Nephron progenitor cell (in vitro differentiated cells): ENCODE data around the gene UBALD2.
"Not testable (repeated sequence)": the region's sequence is repeated elsewhere in the genome, so short reads cannot be mapped to it uniquely, and the experiment has no call there.

Source experiments
- DNase-seq: peaks from one replicate; pipeline ENCODE4 v3.0.0; 2021
- H3K27ac Mint-ChIP-seq: 2 replicates; pipeline ENCODE4 v1.8.0; 2021; ENCODE audit warnings: mild to moderate bottlenecking, moderate library complexity, mixed read lengths
- H3K27me3 Mint-ChIP-seq: 2 replicates; pipeline ENCODE4 v1.8.0; 2021; ENCODE audit warnings: mild to moderate bottlenecking, low read depth, mixed read lengths; ENCODE audit not compliant: poor library complexity
- H3K36me3 Mint-ChIP-seq: 2 replicates; pipeline ENCODE4 v1.8.0; 2021; ENCODE audit warnings: low read depth, mixed read lengths
- H3K4me1 Mint-ChIP-seq: 2 replicates; pipeline ENCODE4 v1.8.0; 2021; ENCODE audit warnings: mixed read lengths
- H3K4me3 Mint-ChIP-seq: 2 replicates; pipeline ENCODE4 v1.8.0; 2021; ENCODE audit warnings: mild to moderate bottlenecking, moderate library complexity, mixed read lengths
- H3K9me3 Mint-ChIP-seq: 2 replicates; pipeline ENCODE4 v1.8.0; 2021; ENCODE audit warnings: mild to moderate bottlenecking, moderate library complexity, mixed read lengths
- TF ChIP-seq, protein P1 (sequence below): fragments of 200-600 bp; sonication (generic); IDR thresholded peaks from 2 replicates; pipeline ENCODE4 v1.5.0; 2021; ENCODE audit warnings: antibody characterized with exemption

The UBALD2 gene

DNA sequence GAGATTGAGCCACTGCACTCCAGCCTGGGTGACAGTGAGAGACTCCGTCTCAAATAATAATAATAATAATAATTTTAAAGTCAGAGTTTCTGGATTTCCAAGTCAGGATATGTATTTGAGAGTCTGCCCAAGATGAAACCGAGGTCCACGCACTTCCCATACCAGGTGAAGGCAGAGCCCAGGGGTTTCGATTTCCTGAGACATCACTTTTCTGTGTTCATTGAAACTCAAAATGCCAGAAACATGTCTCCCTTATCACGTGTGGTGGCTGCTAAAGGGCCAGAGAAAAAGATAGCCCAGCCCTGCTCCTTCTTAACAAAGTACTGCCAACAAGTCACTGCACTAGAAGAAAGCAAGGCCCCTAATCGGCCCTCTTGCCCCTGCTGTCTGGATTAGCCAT lies 15.0 kb upstream of the UBALD2 start:
- Mint-ChIP-seq H3K4me3 (no peak overlapping the region), H3K9me3 (no peaks in the 10 kb centered on the region), H3K27me3 (peaks cover 14% of the 10 kb centered on the region), H3K27ac (no peak overlapping the region), H3K36me3 (no peaks in the 10 kb centered on the region), H3K4me1 (peaks cover 60% of the 10 kb centered on the region)
- DNase-seq = no peak
- TF ChIP-seq, protein P1, sequence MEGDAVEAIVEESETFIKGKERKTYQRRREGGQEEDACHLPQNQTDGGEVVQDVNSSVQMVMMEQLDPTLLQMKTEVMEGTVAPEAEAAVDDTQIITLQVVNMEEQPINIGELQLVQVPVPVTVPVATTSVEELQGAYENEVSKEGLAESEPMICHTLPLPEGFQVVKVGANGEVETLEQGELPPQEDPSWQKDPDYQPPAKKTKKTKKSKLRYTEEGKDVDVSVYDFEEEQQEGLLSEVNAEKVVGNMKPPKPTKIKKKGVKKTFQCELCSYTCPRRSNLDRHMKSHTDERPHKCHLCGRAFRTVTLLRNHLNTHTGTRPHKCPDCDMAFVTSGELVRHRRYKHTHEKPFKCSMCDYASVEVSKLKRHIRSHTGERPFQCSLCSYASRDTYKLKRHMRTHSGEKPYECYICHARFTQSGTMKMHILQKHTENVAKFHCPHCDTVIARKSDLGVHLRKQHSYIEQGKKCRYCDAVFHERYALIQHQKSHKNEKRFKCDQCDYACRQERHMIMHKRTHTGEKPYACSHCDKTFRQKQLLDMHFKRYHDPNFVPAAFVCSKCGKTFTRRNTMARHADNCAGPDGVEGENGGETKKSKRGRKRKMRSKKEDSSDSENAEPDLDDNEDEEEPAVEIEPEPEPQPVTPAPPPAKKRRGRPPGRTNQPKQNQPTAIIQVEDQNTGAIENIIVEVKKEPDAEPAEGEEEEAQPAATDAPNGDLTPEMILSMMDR = no peak

GRCh38 chr17:76251478-76252039 lies 13.6 kb upstream of the UBALD2 start:
- DNase-seq = no peak
- Mint-ChIP-seq H3K9me3 (peaks cover 3% of the 10 kb centered on the region), H3K36me3 (no peaks in the 10 kb centered on the region), H3K4me3 (peak overlapping the region; percentile 8), H3K27me3 (peaks cover 17% of the 10 kb centered on the region), H3K27ac (peak overlapping the region; percentile 62), H3K4me1 (peaks cover 61% of the 10 kb centered on the region)
- TF ChIP-seq, protein P1 = no peak

DNA sequence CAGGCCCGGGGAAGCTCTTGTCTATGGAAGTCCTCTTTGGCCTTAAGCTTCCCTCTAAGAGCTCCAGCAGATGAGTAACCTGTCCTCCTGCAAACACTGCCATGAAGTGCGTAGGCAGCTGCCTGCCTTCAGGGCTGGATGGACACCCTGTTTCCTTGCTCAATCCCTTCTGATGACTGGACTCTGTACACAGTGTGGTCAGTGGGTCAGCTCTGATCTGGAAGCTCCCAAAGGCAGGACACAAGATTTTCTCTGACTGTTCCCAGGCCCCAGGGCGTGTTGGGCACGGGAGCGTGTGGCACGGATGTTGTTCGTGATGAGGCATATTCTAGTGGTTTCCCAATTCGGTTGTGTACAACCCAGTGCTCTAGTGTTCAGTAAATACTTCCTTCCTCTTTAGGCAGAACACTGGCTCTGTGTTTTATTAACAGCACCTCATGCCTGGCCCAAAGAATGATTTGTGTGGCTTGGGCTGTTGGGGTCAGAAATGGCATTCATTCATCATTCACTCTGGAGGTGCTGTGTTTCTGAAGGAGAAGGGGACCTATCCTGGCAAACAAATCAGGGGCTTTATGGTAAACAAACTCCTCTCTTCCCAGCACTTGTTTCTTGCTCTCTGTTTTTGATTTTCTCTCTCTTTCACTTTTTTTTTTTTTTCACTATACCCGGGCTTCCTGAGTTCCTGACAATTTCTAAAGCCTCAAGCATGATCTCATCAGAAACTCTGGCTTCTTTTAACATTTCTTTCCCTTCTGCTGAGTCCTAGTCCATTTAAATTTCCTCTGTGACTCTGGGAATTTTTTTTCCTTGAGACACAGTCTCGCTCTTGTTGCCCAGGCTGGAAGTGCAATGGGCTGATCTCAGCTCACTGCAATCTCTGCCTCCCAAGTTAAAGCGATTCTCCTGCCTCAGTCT lies 12.9 kb upstream of the UBALD2 start:
- no peak for DNase-seq
- Mint-ChIP-seq H3K4me1 (peaks cover 61% of the 10 kb centered on the region), H3K36me3 (no peaks in the 10 kb centered on the region), H3K27ac (peak overlapping the region; percentile 62), H3K27me3 (peaks cover 17% of the 10 kb centered on the region), H3K4me3 (peak overlapping the region; percentile 8), H3K9me3 (peaks cover 7% of the 10 kb centered on the region)
- TF ChIP-seq, protein P1 = no peak

DNA sequence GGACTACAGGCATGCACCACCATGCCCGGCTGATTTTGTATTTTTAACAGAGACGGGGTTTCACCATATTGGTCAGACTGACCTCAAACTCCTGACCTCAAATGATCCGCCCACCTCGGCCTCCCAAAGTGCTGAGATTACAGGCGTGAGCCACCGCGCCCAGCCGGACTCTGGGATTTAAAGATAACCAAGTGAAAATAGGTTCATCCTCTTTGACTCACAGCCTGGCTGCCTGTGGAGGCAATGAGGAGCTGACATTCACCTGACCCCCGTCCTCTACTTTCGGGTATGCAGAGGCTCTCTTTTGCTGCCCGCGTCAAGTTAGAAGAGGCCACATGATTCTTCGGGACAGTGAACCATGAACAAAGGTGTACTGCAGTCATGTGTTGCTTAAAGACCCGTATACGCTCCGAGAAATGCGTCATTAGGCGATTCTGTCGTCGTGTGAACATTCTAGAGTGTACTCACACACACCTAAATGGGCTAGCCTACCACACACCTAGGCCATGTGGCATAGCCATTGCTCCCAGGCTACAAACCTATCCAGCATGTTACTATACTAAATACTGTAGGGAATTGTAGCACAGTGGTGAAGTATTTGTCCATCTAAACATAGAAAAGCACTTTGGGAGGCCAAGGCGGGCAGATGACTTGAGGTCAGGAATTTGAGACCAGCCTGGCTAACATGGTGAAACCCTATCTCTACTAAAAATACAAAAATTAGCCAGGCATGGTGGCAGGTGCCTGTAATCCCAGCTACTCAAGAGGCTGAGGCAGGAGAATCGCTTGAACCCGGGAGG lies 12.0 kb upstream of the UBALD2 start:
- peaks cover 11% of the 10 kb centered on the region for H3K27me3 Mint-ChIP-seq
- not testable (repeated sequence) for DNase-seq, H3K36me3 Mint-ChIP-seq, H3K9me3 Mint-ChIP-seq, H3K27ac Mint-ChIP-seq, H3K4me3 Mint-ChIP-seq
- peaks cover 54% of the 10 kb centered on the region for H3K4me1 Mint-ChIP-seq

DNA sequence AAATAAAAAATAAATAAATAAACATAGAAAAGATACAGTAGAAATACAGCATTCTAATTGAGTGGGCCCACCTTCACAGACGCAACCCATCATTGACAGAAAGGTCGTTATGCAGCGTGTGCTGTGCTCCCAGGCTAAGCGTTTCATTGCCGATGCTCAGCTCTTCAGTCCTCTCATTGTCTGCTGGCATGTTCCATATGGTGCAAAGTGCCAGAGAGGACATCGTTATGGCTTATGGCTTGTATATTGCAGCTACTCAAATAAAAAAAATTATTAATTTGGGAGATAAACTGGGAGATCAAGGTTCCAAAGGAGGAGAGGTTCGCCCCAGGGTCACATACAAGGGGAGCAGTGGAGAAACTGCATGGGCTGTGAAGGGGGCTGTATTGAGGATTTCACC lies 11.3 kb upstream of the UBALD2 start:
- Mint-ChIP-seq H3K4me1 (peaks cover 56% of the 10 kb centered on the region), H3K9me3 (peaks cover 11% of the 10 kb centered on the region), H3K27me3 (peaks cover 11% of the 10 kb centered on the region), H3K4me3 (no peak overlapping the region), H3K27ac (no peak overlapping the region), H3K36me3 (no peaks in the 10 kb centered on the region)
- TF ChIP-seq, protein P1 = no peak
- DNase-seq = no peak

DNA sequence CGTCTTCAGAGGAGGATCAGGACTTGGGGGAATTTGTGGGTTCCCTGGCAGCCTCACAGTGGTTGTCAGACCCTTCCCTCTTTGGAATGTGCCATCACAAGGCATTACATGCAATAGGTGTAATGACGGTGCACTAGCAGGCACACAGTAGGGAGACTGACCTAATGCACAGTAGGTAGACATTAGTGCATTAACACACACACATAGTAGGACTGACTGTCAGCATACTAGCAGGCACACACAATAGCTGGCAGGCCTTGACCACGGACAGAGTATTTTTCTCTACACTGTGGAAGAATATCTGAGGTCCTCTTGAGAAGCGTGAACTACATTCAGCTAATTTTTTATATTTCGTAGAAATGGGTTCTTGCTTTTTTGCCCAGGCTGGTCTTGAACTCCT lies 10.9 kb upstream of the UBALD2 start:
- H3K9me3 Mint-ChIP-seq = peaks cover 11% of the 10 kb centered on the region
- H3K27me3 Mint-ChIP-seq = peaks cover 11% of the 10 kb centered on the region
- H3K4me1 Mint-ChIP-seq = peaks cover 60% of the 10 kb centered on the region
- H3K4me3 Mint-ChIP-seq = no peak overlapping the region
- no peaks in the 10 kb centered on the region for H3K36me3 Mint-ChIP-seq
- TF ChIP-seq, protein P1 = no peak
- H3K27ac Mint-ChIP-seq = no peak overlapping the region
- DNase-seq = no peak
